Suprapubic skin (tissue), 4 donors: ENCODE data around the gene XPC.

Source experiments
- CTCF ChIP-seq, 2 donors: fragments of 200-600 bp in 1 of 2; fragments of 450-650 bp in 1 of 2; sonication (generic) in 1 of 2; IDR thresholded peaks; one replicate each; pipeline ENCODE4 v1.5.1; 2016 to 2019; ENCODE audit warnings: antibody characterized with exemption in 2 of 2, mild to moderate bottlenecking in 1 of 2, moderate library complexity in 1 of 2
- EP300 ChIP-seq: sonication (generic); formaldehyde crosslinking; IDR thresholded peaks from one replicate; pipeline ENCODE4 v1.6.1; 2017; ENCODE audit warnings: antibody characterized with exemption
- POLR2A ChIP-seq, 2 donors: fragments of 450-650 bp; IDR thresholded peaks; one replicate each; pipeline ENCODE4 v1.6.1; 2017; ENCODE audit warnings: antibody characterized with exemption in 2 of 2, mild to moderate bottlenecking in 2 of 2, moderate library complexity in 2 of 2
- POLR2AphosphoS5 ChIP-seq, 3 donors: sonication (generic); formaldehyde crosslinking; IDR thresholded peaks; one replicate each; pipeline ENCODE4 v1.6.1; 2017; ENCODE audit warnings: antibody characterized with exemption in 3 of 3

GRCh38 chr3:14170531-14171159, 7.8 kb downstream of the XPC start:
- TF ChIP-seq EP300: no peak
- no peak for TF ChIP-seq POLR2A (IDR thresholded peaks at IDR 0.05)
- no peak for TF ChIP-seq CTCF (IDR thresholded peaks at IDR 0.05)
- TF ChIP-seq POLR2AphosphoS5 (IDR thresholded peaks at IDR 0.05): no peak
